ENCODE measurements around the gene OR2V2.
A peak's percentile ranks its signal among the peaks of the same experiment; 100 is the strongest.

OR2V2 gene

DNA sequence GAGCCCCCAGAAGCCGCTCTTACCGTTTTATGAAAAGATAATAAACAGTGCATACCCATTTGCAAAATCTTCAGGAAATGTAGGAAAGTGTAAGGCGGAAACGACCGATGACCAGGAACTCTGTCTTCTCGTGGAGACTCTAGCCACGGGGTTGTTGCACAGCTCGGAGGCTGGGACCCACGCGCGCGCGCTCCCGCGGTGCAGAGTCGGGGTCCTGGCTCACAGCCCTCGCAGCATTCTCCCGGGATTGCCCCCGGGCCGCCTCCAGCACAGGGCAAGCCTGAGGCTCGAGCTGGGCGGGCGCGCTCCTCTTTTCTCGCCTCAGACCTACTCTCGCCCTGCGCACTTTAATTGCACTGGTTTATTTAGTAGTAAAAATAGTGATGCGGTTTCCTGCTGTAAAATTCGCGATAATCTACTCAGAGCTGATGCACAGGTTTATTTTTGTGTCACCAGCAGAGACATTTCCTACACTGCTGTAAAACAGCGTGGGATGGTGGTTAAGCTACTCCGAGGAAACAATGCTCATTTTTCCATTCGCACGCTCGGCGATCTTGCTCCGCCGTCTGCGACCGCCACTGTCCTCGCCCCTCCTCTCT, 42.1 kb downstream of the OR2V2 start:
- TF ChIP-seq, protein P1, sequence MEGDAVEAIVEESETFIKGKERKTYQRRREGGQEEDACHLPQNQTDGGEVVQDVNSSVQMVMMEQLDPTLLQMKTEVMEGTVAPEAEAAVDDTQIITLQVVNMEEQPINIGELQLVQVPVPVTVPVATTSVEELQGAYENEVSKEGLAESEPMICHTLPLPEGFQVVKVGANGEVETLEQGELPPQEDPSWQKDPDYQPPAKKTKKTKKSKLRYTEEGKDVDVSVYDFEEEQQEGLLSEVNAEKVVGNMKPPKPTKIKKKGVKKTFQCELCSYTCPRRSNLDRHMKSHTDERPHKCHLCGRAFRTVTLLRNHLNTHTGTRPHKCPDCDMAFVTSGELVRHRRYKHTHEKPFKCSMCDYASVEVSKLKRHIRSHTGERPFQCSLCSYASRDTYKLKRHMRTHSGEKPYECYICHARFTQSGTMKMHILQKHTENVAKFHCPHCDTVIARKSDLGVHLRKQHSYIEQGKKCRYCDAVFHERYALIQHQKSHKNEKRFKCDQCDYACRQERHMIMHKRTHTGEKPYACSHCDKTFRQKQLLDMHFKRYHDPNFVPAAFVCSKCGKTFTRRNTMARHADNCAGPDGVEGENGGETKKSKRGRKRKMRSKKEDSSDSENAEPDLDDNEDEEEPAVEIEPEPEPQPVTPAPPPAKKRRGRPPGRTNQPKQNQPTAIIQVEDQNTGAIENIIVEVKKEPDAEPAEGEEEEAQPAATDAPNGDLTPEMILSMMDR (IDR thresholded peaks at IDR 0.05; ENCODE audit: low read depth, low read length) = no peak
- in situ Hi-C loops (cut with HindIII; ENCODE audit: low sequenced_read_pairs) = no loop called here
- H3K4me3 ChIP-seq (ENCODE audit: low read depth, low read length) = peak overlapping the region; percentile 79

DNA sequence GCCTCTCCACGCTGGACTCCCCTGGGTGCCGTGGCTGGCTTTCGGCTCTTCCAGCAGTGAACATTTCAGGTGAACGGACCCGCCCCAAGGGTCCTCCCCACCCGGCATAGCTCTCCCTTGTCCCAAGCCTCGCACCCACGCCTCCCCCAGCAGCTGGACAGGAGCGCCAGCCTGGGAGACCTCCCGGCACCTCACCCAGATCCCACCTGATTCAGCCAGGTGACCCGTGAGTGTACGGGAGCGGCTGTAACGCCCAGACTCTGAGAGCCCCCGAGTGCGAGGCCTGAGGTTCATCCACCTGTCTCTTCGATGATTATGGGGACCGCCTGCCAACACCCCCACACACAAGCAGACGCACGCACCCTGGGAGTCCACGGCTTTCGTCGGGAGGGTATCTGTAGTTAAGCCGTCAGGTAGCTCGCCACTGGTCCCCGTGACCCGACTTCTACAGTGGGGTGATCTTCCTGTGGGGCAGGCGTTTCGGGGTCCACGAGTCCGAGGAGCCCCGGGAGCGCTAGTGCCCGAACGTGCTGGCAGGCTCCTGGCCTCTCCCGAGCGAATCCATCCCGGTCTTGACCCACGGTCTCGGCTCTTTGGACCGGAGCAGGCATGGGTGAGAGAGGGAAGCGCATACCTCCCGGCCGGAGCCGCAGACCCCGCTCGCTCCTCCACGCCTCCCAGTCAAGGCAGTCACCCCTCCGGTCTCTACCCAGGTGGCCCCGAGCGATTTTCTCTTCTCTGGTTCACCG, 42.8 kb downstream of the OR2V2 start:
- no peak for DNase-seq (ENCODE audit: low read depth, low spot score)
- TF ChIP-seq, protein P1 (IDR thresholded peaks at IDR 0.05; ENCODE audit: low read depth, low read length) = no peak
- in situ Hi-C loops (cut with HindIII; ENCODE audit: low sequenced_read_pairs) = no loop called here
- H3K4me3 ChIP-seq (ENCODE audit: low read depth, low read length) = peak overlapping the region; percentile 79

More for the DNA sequence above, 42.1 kb downstream of the OR2V2 start:
- DNase-seq (ENCODE audit: low read depth, low spot score) = peak; percentile 51

DNA sequence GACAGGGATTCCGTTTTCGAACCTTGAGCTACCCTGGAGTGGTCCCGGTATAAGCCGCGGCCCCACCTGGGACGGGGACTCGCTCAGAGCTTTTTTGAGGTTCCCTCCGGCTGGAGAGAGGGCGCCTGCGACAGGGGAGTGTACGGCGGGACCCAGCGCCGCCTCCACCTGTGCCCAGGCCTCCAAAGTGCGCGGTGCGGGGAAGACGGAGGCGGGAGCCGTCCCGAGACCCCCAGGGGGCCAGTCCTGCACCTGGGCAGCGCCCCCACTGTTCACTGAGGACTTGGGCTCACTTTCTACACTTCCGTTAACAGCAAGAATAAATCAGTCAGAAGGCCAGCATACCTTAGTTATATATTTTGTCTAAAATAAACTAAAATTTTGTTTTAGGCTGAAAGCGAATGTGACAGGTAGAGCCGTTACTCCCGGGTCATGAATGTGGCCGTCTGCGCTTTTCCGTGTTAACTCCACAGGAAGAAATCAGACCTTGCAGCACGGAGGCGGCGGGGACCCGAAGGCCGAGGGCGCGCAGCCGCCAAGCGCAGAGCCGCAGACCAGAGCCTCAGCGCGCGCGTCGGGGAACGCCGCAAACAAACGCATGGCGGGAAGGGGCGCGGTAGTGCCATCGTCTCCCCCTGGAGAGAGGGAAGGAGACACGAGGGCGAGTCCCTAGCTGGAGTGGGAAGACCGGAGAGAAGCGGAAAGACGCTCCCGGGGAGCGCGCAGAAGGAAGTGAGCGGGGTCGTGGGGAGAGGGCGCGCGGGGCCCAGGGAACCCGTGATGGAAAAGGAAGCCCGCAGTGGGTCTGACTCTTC, 43.5 kb downstream of the OR2V2 start:
- TF ChIP-seq, protein P1 (IDR thresholded peaks at IDR 0.05; ENCODE audit: low read depth, low read length) = peak; percentile 24
- in situ Hi-C loops (cut with HindIII; ENCODE audit: low sequenced_read_pairs) = no loop called here
- H3K4me3 ChIP-seq (ENCODE audit: low read depth, low read length) = peak overlapping the region; percentile 79
- no peak for DNase-seq (ENCODE audit: low read depth, low spot score)

DNA sequence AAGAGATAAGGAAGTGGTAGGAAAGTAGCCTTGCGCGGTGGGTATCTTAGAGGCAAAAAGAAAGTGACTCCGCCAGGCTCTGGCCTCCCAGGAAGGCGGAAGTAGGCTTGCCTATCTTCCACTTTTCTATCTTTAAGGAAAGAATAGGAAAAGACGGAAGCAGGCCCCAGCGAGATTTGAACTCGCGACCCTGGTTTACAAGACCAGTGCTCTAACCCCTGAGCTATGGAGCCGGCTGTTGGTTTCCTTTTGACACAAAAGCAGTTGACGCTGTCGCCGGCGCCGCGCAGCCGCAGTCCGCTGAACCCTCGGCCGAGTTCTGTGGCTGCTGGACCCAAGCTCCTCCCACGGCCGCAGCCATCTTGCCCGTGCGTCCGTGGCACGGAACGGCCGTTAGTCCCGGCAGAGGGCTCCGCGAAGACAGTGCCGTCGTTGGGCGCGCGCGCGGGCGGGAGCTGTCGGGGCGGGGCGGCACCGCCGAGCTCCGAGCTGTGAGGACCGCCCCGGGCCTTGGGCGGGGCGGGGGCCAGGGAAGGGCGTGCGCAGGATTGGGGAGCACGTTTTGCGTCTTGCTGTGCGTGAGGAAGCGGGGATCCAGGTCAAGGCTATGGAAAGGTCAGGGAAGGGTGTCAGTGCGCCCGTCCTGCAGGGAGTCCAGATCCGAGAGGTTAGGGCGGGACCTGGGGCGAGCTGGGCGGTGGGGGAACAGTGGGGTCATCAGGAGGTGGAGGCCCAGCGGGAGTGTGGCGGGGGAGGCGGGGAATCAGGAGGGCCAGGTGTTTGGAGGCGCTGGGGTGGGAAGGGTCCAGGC, 44.3 kb downstream of the OR2V2 start:
- peak overlapping the region; percentile 79 for H3K4me3 ChIP-seq (ENCODE audit: low read depth, low read length)
- TF ChIP-seq, protein P1 (IDR thresholded peaks at IDR 0.05; ENCODE audit: low read depth, low read length) = no peak
- in situ Hi-C loops (cut with HindIII; ENCODE audit: low sequenced_read_pairs) = no loop called here
- peak; percentile 96 for DNase-seq (ENCODE audit: low read depth, low spot score)

DNA sequence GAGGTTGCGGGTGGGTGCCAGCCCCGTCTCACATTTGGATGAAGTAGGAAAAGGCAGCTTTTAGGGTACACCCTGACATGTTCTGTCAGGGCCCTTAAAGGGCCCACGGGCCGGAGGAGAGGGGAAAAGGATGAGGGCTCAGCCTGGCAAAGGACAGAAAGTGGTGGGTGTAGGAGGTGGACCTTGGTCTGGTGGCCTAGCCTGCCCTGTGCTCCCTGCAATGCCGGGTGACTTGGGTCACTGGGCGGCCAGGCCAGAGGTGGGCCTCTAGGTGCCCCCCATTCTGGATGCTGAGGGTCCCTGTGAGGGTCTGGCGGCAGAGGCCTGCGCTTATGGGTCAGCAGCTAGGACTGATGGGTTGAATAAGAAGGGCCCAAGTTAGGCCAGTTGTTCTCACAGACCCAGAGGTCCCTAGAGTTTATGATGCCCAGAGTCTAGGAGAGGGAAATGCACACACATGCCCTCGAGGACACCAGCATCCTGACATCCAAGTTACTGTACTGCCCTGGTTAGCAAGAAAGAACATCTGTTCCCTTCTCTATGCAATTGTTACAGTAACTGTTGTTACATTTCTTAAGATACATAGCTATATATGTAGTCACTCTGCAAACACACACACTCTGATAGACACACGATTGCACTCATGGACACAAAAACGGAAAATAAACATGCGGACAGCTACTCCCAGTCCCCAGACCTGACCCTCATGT, 45.1 kb downstream of the OR2V2 start:
- peak overlapping the region; percentile 79 for H3K4me3 ChIP-seq (ENCODE audit: low read depth, low read length)
- no peak for DNase-seq (ENCODE audit: low read depth, low spot score)
- TF ChIP-seq, protein P1 (IDR thresholded peaks at IDR 0.05; ENCODE audit: low read depth, low read length) = no peak
- in situ Hi-C loops (cut with HindIII; ENCODE audit: low sequenced_read_pairs) = no loop called here

Data from astrocyte of the spinal cord (primary cell).